WI38 (cell line): ENCODE results near the gene MEF2A.

Experiments used
- H3K4me3 ChIP-seq: 2 replicates; pipeline ENCODE4 v1.5.1; 2011; ENCODE audit warnings: low read depth, mild to moderate bottlenecking, control low read depth, low read length
- CTCF ChIP-seq: IDR thresholded peaks from 2 replicates; pipeline ENCODE4 v1.5.1; 2012; ENCODE audit warnings: low read depth, mild to moderate bottlenecking, control low read depth, low read length

Gene MEF2A

GRCh38 chr15:99564221-99565048 is 1.3 kb upstream of the MEF2A start:
- H3K4me3 ChIP-seq = 0 out of 2 replicates have a peak overlapping the region, but pooled peaks have one; percentile 28
- TF ChIP-seq CTCF = no peak

- H3K4me3 ChIP-seq = peak overlapping the region; percentile 28; the same call in 1 of the 2 replicates
- no peak for TF ChIP-seq CTCF
Observed at GRCh38 chr15:99565049-99565298, 810 bp upstream of the MEF2A start.

GRCh38 chr15:99566157-99566897 is 543 bp downstream of the MEF2A start:
- peak overlapping the region; percentile 90 for H3K4me3 ChIP-seq
- TF ChIP-seq CTCF = no peak

GRCh38 chr15:99568625-99569352 is 3.0 kb downstream of the MEF2A start:
- peak overlapping the region; percentile 11; the same call in 1 of the 2 replicates for H3K4me3 ChIP-seq
- no peak for TF ChIP-seq CTCF

GRCh38 chr15:99571299-99571698 is 5.5 kb downstream of the MEF2A start:
- no peak for TF ChIP-seq CTCF
- no peak overlapping the region for H3K4me3 ChIP-seq

GRCh38 chr15:99574048-99574447 is 8.3 kb downstream of the MEF2A start:
- TF ChIP-seq CTCF = no peak
- no peak overlapping the region for H3K4me3 ChIP-seq

- no peak overlapping the region for H3K4me3 ChIP-seq
- TF ChIP-seq CTCF = no peak
Observed at GRCh38 chr15:99574502-99574901, 8.7 kb downstream of the MEF2A start.
